OCI-LY1 (cell line): Measurements from ENCODE around the gene WNT2.

Experiments
- H2AFZ ChIP-seq: fragments of 200-600 bp; sonication (generic), shearing (Covaris generic); 2 replicates; pipeline ENCODE4 v1.6.0; 2014; ENCODE audit warnings: antibody characterized with exemption, mild to moderate bottlenecking, low read length
- H3F3A ChIP-seq: fragments of 200-600 bp; sonication (generic), shearing (Covaris generic); 2 replicates; pipeline ENCODE4 v1.6.0; 2014; ENCODE audit warnings: mild to moderate bottlenecking, antibody characterized with exemption, low read length, moderate library complexity; ENCODE audit not compliant: insufficient read depth
- H3K27ac ChIP-seq: fragments of 200-600 bp; sonication (generic); 2 replicates; pipeline ENCODE4 v1.5.1; 2014; ENCODE audit warnings: low read length, mixed run types, mild to moderate bottlenecking, low read depth; ENCODE audit not compliant: poor library complexity, severe bottlenecking
- H3K27me3 ChIP-seq: fragments of 200-600 bp; sonication (generic); 2 replicates; pipeline ENCODE4 v1.6.0; 2014; ENCODE audit warnings: antibody characterized with exemption, mild to moderate bottlenecking, low read length, moderate library complexity; ENCODE audit not compliant: insufficient read depth
- H3K36me3 ChIP-seq: fragments of 200-600 bp; sonication (generic); 2 replicates; pipeline ENCODE4 v1.6.1; 2014; ENCODE audit warnings: mild to moderate bottlenecking, antibody characterized with exemption, low read length, moderate library complexity, mixed read lengths; ENCODE audit not compliant: insufficient read depth
- H3K4me1 ChIP-seq: fragments of 200-600 bp; sonication (generic); 2 replicates; pipeline ENCODE4 v1.5.1; 2014; ENCODE audit warnings: mild to moderate bottlenecking, low read length, moderate library complexity; ENCODE audit not compliant: insufficient read depth, severe bottlenecking
- H3K4me2 ChIP-seq: fragments of 200-600 bp; sonication (generic), shearing (Covaris generic); 2 replicates; pipeline ENCODE4 v1.6.1; 2014; ENCODE audit warnings: low read length
- H3K4me3 ChIP-seq: fragments of 200-600 bp; sonication (generic); 2 replicates; pipeline ENCODE4 v1.5.1; 2014; ENCODE audit warnings: low read length, low read depth, mild to moderate bottlenecking, mixed read lengths; ENCODE audit not compliant: poor library complexity, severe bottlenecking
- H3K79me2 ChIP-seq: fragments of 200-600 bp; shearing (Covaris generic); 2 replicates; pipeline ENCODE4 v1.6.1; 2016; ENCODE audit warnings: mixed run types, low read length, mixed read lengths; ENCODE audit not compliant: insufficient read depth
- H3K9ac ChIP-seq: fragments of 200-600 bp; sonication (generic), shearing (Covaris generic); 2 replicates; pipeline ENCODE4 v1.6.1; 2014; ENCODE audit warnings: mild to moderate bottlenecking, low read length, mixed read lengths
- H3K9me2 ChIP-seq: fragments of 200-600 bp; sonication (generic), shearing (Covaris generic); 2 replicates; pipeline ENCODE4 v1.6.1; 2014; ENCODE audit warnings: low read depth, mild to moderate bottlenecking, low read length, mixed read lengths
- H3K9me3 ChIP-seq: fragments of 200-600 bp; shearing (Covaris generic); 2 replicates; pipeline ENCODE4 v1.6.1; 2014; ENCODE audit warnings: low read length, mixed read lengths
- H4K20me1 ChIP-seq: fragments of 200-600 bp; sonication (generic), shearing (Covaris generic); 2 replicates; pipeline ENCODE4 v1.6.0; 2016; ENCODE audit warnings: mild to moderate bottlenecking, low read length; ENCODE audit not compliant: insufficient read depth
- EZH2 ChIP-seq: fragments of 200-600 bp; sonication (generic), shearing (Covaris generic); IDR thresholded peaks from 2 replicates; pipeline ENCODE4 v1.8.0; 2017; ENCODE audit warnings: borderline replicate concordance, mixed run types, mild to moderate bottlenecking, antibody characterized with exemption, low read length, moderate library complexity, mixed read lengths
- TF ChIP-seq, protein P1 (sequence below): fragments of 200-600 bp; sonication (generic), shearing (Covaris generic); IDR thresholded peaks from 2 replicates; pipeline ENCODE4 v1.5.1; 2017; ENCODE audit warnings: mild to moderate bottlenecking, antibody characterized with exemption, low read length, moderate library complexity, mixed read lengths

The WNT2 gene

DNA sequence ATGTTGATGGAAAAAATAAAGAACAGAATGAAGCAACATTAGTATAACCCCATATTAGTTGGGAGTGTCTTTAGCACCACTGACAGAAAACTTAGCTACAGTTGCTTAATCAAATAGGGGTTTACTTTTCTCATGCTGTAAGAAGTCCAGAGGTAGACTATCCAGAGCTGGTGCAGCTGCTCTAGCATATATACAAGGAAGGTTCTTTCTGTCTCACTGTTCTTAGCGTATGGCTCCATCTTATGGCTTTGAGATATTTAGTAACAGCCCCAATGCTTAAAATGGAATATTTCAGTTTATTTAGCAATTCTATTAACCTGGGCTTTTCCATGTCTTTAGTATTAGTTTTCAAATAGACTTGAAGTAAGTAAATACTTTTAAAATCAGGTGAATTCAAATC, 15.2 kb upstream of the WNT2 start:
- Histone ChIP-seq H3K9me2 (no peaks in the 10 kb centered on the region), H3K9ac (no peak overlapping the region), H3K4me2 (no peak overlapping the region), H3K4me1 (no peaks in the 10 kb centered on the region), H3K27me3 (no peaks in the 10 kb centered on the region), H2AFZ (no peak overlapping the region), H3K27ac (no peak overlapping the region), H3K36me3 (no peaks in the 10 kb centered on the region), H4K20me1 (no peaks in the 10 kb centered on the region), H3K4me3 (no peak overlapping the region), H3K79me2 (no peaks in the 10 kb centered on the region), H3F3A (no peaks in the 10 kb centered on the region), H3K9me3 (no peaks in the 10 kb centered on the region)
- no peak for TF ChIP-seq EZH2

DNA sequence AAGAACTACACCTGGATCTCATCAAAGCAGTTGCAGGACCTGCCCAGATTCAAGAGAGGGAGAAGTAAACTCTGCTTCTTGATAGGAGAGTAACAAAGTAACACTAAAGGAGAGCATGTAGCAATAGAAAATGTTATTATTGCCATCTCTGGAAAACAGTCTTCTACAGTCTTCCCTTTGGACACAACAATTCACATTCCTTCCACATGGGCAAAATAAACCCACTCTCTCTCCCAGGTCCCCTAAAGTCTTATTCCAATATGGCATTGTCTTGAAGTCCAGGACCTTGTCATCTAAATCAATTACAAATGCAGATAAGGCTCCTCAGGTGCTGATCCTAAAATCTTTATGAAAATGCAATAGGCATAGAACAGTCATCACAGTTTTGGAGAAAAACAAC, 10.3 kb upstream of the WNT2 start:
- Histone ChIP-seq H3K27me3 (no peaks in the 10 kb centered on the region), H3K4me2 (no peak overlapping the region), H3F3A (no peaks in the 10 kb centered on the region), H3K9me2 (no peaks in the 10 kb centered on the region), H2AFZ (no peak overlapping the region), H3K4me1 (no peaks in the 10 kb centered on the region), H3K9ac (no peak overlapping the region), H3K9me3 (no peaks in the 10 kb centered on the region), H4K20me1 (no peaks in the 10 kb centered on the region), H3K4me3 (no peak overlapping the region), H3K36me3 (no peaks in the 10 kb centered on the region), H3K79me2 (no peaks in the 10 kb centered on the region), H3K27ac (no peak overlapping the region)
- TF ChIP-seq, protein P1, sequence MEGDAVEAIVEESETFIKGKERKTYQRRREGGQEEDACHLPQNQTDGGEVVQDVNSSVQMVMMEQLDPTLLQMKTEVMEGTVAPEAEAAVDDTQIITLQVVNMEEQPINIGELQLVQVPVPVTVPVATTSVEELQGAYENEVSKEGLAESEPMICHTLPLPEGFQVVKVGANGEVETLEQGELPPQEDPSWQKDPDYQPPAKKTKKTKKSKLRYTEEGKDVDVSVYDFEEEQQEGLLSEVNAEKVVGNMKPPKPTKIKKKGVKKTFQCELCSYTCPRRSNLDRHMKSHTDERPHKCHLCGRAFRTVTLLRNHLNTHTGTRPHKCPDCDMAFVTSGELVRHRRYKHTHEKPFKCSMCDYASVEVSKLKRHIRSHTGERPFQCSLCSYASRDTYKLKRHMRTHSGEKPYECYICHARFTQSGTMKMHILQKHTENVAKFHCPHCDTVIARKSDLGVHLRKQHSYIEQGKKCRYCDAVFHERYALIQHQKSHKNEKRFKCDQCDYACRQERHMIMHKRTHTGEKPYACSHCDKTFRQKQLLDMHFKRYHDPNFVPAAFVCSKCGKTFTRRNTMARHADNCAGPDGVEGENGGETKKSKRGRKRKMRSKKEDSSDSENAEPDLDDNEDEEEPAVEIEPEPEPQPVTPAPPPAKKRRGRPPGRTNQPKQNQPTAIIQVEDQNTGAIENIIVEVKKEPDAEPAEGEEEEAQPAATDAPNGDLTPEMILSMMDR, result no peak
- no peak for TF ChIP-seq EZH2

DNA sequence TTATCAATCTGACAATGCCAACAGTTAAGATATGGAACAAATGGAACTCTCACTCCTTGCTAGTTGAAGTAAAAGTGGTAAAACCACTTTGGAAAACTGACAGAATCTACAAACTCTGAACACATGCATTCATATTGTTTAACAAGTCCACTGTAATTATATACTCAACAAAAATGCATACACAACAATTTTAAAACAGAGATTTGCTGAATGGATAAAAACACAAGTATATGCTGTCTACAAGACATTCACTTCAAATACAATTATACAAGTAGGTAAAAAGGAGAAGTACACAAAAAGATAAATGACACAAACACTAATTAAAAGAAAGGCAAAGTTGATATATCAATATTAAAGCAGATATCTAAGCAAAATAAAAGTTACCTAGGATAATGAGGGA, 9.2 kb upstream of the WNT2 start:
- Histone ChIP-seq H3K27ac (no peak overlapping the region), H3K9me2 (no peaks in the 10 kb centered on the region), H3K79me2 (no peaks in the 10 kb centered on the region), H3K4me1 (no peaks in the 10 kb centered on the region), H4K20me1 (no peaks in the 10 kb centered on the region), H3F3A (no peaks in the 10 kb centered on the region), H3K9me3 (no peaks in the 10 kb centered on the region), H3K27me3 (no peaks in the 10 kb centered on the region), H3K4me3 (no peak overlapping the region), H3K4me2 (no peak overlapping the region), H3K9ac (no peak overlapping the region), H3K36me3 (no peaks in the 10 kb centered on the region), H2AFZ (no peak overlapping the region)
- TF ChIP-seq EZH2, result no peak
- TF ChIP-seq, protein P1, result no peak

DNA sequence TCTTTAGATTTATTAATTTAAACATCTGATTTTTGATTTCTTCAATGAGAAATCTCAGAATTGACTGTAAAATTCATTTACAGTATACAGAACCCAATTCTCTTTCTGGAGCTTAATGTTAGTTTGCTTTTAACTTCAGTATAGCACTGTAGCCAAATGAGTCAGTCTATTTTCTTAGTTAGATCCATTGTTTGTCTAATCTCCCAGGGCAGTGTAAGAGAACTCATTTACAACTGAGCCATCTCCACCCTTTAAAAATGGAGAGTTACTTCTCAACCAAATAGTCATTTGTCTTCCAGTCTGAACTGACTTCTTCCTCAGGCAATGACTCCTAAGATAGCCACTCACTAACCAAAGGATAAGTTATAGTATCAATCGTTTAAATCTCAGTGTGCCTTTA, 3.0 kb upstream of the WNT2 start:
- no peaks in the 10 kb centered on the region for H3K9me3 ChIP-seq
- no peaks in the 10 kb centered on the region for H3K27me3 ChIP-seq
- TF ChIP-seq, protein P1, result no peak
- no peak for TF ChIP-seq EZH2
- H4K20me1 ChIP-seq, result no peaks in the 10 kb centered on the region
- H3F3A ChIP-seq, result no peaks in the 10 kb centered on the region
- no peaks in the 10 kb centered on the region for H3K4me1 ChIP-seq
- H3K9me2 ChIP-seq, result no peaks in the 10 kb centered on the region
- H3K4me3 ChIP-seq, result no peak overlapping the region
- H2AFZ ChIP-seq, result no peak overlapping the region
- H3K79me2 ChIP-seq, result no peaks in the 10 kb centered on the region
- no peak overlapping the region for H3K27ac ChIP-seq
- H3K9ac ChIP-seq, result no peak overlapping the region
- H3K36me3 ChIP-seq, result no peaks in the 10 kb centered on the region
- no peak overlapping the region for H3K4me2 ChIP-seq
